H1 (cell line): Measurements from ENCODE around the gene ATP11A. TPM values are rescaled to one million over a fixed set of nuclear protein-coding genes. Genes with fewer than 3 reads are reported as not detected.

Experiments
- CTCF ChIA-PET: fragments of 300-600 bp; sonication (Branson Sonifier 250); formaldehyde crosslinking; loops from one replicate; lab custom pipeline; 2021; ENCODE audit not compliant: partially characterized antibody; lab: Charles Lee
- POLR2A ChIA-PET: fragments of 300-600 bp; sonication (Branson Sonifier 250); formaldehyde crosslinking; loops from one replicate; lab custom pipeline; 2021; ENCODE audit warnings: inconsistent platforms; ENCODE audit not compliant: partially characterized antibody; lab: Charles Lee
- DNase-seq, 2 experiments: peaks; one replicate each; pipeline versions ENCODE4 v3.0.0 to v3.0.0-alpha.2; 2010 to 2022; ENCODE audit warnings: low spot score in 2 of 2, low read depth in 1 of 2, mixed read lengths in 1 of 2
- FAIRE-seq: peaks from 2 replicates; lab custom pipeline; 2011; peaks lifted over from hg19 to GRCh38; lab: Jason Lieb, UNC
- H2AFZ ChIP-seq: 2 replicates; pipeline ENCODE4 v1.8.1; 2012; ENCODE audit warnings: low read length, inconsistent platforms
- H2AK5ac ChIP-seq: 2 replicates; pipeline ENCODE4 v1.6.1; 2013; ENCODE audit warnings: low read depth, low read length
- H2BK120ac ChIP-seq: replicated peaks from 2 replicates; pipeline ENCODE3; 2013; ENCODE audit warnings: low read depth, low read length, inconsistent platforms
- H2BK12ac ChIP-seq: 2 replicates; pipeline ENCODE4 v1.6.1; 2013; ENCODE audit warnings: low read depth, low read length
- H2BK15ac ChIP-seq: 2 replicates; pipeline ENCODE4 v1.6.1; 2013; ENCODE audit warnings: low read length
- H2BK20ac ChIP-seq: 2 replicates; pipeline ENCODE4 v1.6.1; 2013; ENCODE audit warnings: low read length
- H2BK5ac ChIP-seq: 2 replicates; pipeline ENCODE4 v1.6.1; 2013; ENCODE audit warnings: low read depth, low read length
- H3K14ac ChIP-seq: 2 replicates; pipeline ENCODE4 v1.6.1; 2013; ENCODE audit warnings: inconsistent platforms; ENCODE audit not compliant: insufficient read length
- H3K18ac ChIP-seq: 2 replicates; pipeline ENCODE4 v1.6.1; 2013; ENCODE audit warnings: low read length; ENCODE audit errors: extremely low read depth
- H3K23ac ChIP-seq: 2 replicates; pipeline ENCODE4 v1.6.1; 2013; ENCODE audit warnings: inconsistent platforms; ENCODE audit not compliant: insufficient read length
- H3K23me2 ChIP-seq: 2 replicates; pipeline ENCODE4 v1.6.1; 2013; ENCODE audit warnings: low read depth, low read length
- H3K27ac ChIP-seq: 2 replicates; pipeline ENCODE4 v1.6.1; 2011; ENCODE audit warnings: low read depth, low read length, inconsistent platforms
- H3K27me3 ChIP-seq, 4 experiments: replicated peaks in 1 of 4; 1 replicate in 1 of 4; 2 replicates in 3 of 4; pipeline versions ENCODE4 v1.6.1 to v1.8.1; 2011 to 2013; ENCODE audit warnings: low read length in 3 of 4, mild to moderate bottlenecking in 3 of 4, inconsistent platforms in 2 of 4, mixed read lengths in 2 of 4, moderate library complexity in 1 of 4; ENCODE audit not compliant: control insufficient read depth in 3 of 4, insufficient read depth in 3 of 4; ENCODE audit errors: extremely low read depth in 1 of 4
- H3K36me3 ChIP-seq, 4 experiments: 2 replicates each; pipeline versions ENCODE4 v1.6.1 to v1.8.1; 2011 to 2013; ENCODE audit warnings: mild to moderate bottlenecking in 4 of 4, low read length in 3 of 4, moderate library complexity in 2 of 4, control low read depth in 1 of 4, inconsistent platforms in 1 of 4; ENCODE audit not compliant: insufficient read depth in 4 of 4, control insufficient read depth in 2 of 4
- H3K4ac ChIP-seq: replicated peaks from 2 replicates; pipeline ENCODE3; 2013; ENCODE audit warnings: low read length, low read depth, mixed read lengths, inconsistent platforms; ENCODE audit not compliant: insufficient read length
- H3K4me1 ChIP-seq, 4 experiments: replicated peaks in 1 of 4; 1 replicate in 1 of 4; 2 replicates in 3 of 4; pipeline versions ENCODE4 v1.6.1 to v1.8.1; 2011 to 2013; ENCODE audit warnings: low read length in 3 of 4, inconsistent platforms in 2 of 4, mixed read lengths in 1 of 4; ENCODE audit not compliant: insufficient read depth in 4 of 4, control insufficient read depth in 3 of 4
- H3K4me2 ChIP-seq, 2 experiments: 2 replicates each; pipeline versions ENCODE4 v1.6.1 to v1.8.1; 2011 to 2013; ENCODE audit warnings: low read depth in 2 of 2, low read length in 2 of 2, control low read depth in 1 of 2, inconsistent platforms in 1 of 2, mild to moderate bottlenecking in 1 of 2; ENCODE audit not compliant: insufficient read depth in 1 of 2
- H3K4me3 ChIP-seq, 4 experiments: fragments of 200-600, 300-600 bp in 1 of 4; sonication (generic), shearing (Covaris generic), sonication (Bioruptor Twin) in 1 of 4; 2 replicates each; pipeline versions ENCODE4 v1.5.1 to v1.8.1; 2011 to 2016; ENCODE audit warnings: low read length in 4 of 4, low read depth in 3 of 4, control low read depth in 2 of 4, inconsistent platforms in 2 of 4, mild to moderate bottlenecking in 2 of 4, mixed read lengths in 1 of 4, moderate library complexity in 1 of 4; ENCODE audit not compliant: insufficient read depth in 2 of 4; ENCODE audit errors: extremely low read depth in 1 of 4
- H3K56ac ChIP-seq: replicated peaks from 2 replicates; pipeline ENCODE3; 2013; ENCODE audit warnings: low read depth, mild to moderate bottlenecking, mixed read lengths, low read length, inconsistent platforms; ENCODE audit not compliant: insufficient read length
- H3K79me1 ChIP-seq: 2 replicates; pipeline ENCODE4 v1.6.1; 2013; ENCODE audit warnings: low read depth, low read length, control low read depth
- H3K79me2 ChIP-seq, 2 experiments: 2 replicates each; pipeline versions ENCODE4 v1.6.1 to v1.8.1; 2012 to 2013; ENCODE audit warnings: low read length in 2 of 2, mild to moderate bottlenecking in 2 of 2, inconsistent platforms in 1 of 2; ENCODE audit not compliant: insufficient read depth in 2 of 2, control insufficient read depth in 1 of 2
- H3K9ac ChIP-seq, 4 experiments: replicated peaks in 1 of 4; 1 replicate in 1 of 4; 2 replicates in 3 of 4; pipeline versions ENCODE4 v1.6.1 to v1.8.1; 2011 to 2013; ENCODE audit warnings: low read depth in 3 of 4, low read length in 3 of 4, control low read depth in 2 of 4, mild to moderate bottlenecking in 2 of 4, moderate library complexity in 2 of 4, inconsistent platforms in 1 of 4; ENCODE audit errors: extremely low read depth in 1 of 4
- H3K9me3 ChIP-seq, 2 experiments: 2 replicates each; pipeline versions ENCODE4 v1.6.1 to v1.8.1; 2012 to 2013; ENCODE audit warnings: mild to moderate bottlenecking in 2 of 2, moderate library complexity in 2 of 2, control low read depth in 1 of 2, inconsistent platforms in 1 of 2, low read depth in 1 of 2, low read length in 1 of 2, mixed read lengths in 1 of 2; ENCODE audit not compliant: insufficient read depth in 2 of 2
- H4K20me1 ChIP-seq, 2 experiments: replicated peaks in 1 of 2; 2 replicates each; pipeline versions ENCODE3 to v1.8.1; 2011 to 2013; ENCODE audit warnings: inconsistent platforms in 2 of 2, low read length in 2 of 2, mild to moderate bottlenecking in 1 of 2; ENCODE audit not compliant: insufficient read depth in 2 of 2, control insufficient read depth in 1 of 2
- H4K5ac ChIP-seq: 2 replicates; pipeline ENCODE4 v1.6.1; 2013; ENCODE audit warnings: low read length, low read depth, mixed read lengths, inconsistent platforms; ENCODE audit not compliant: insufficient read length
- H4K8ac ChIP-seq: 2 replicates; pipeline ENCODE4 v1.8.0; 2013; ENCODE audit warnings: mild to moderate bottlenecking, moderate library complexity, low read length, inconsistent platforms; ENCODE audit not compliant: insufficient read depth; ENCODE audit errors: extremely low read depth
- H4K91ac ChIP-seq: replicated peaks from 2 replicates; pipeline ENCODE3; 2013; ENCODE audit warnings: low read length, mixed read lengths, inconsistent platforms; ENCODE audit not compliant: insufficient read length
- CBX5 ChIP-seq: fragments of 300-800, 300-1000 bp; sonication (generic); IDR thresholded peaks from 2 replicates; pipeline ENCODE4 v1.7.1; 2016; ENCODE audit warnings: antibody characterized with exemption, low read length, low read depth
- CREB1 ChIP-seq: IDR thresholded peaks from 2 replicates; pipeline ENCODE4 v1.6.1; 2012; ENCODE audit warnings: inconsistent platforms
- EGR1 ChIP-seq: IDR thresholded peaks from 2 replicates; pipeline ENCODE4 v1.6.1; 2011; ENCODE audit warnings: low read depth, low read length, borderline replicate concordance
- HDAC6 ChIP-seq: IDR thresholded peaks from one replicate; pipeline ENCODE4 v1.7.1; 2012; ENCODE audit warnings: low read depth, mild to moderate bottlenecking, inconsistent platforms, low read length, moderate library complexity
- POLR2AphosphoS5 ChIP-seq: IDR thresholded peaks from 2 replicates; pipeline ENCODE4 v1.6.1; 2011; ENCODE audit warnings: low read depth, low read length
- RNF2 ChIP-seq: fragments of 200-900, 300-1000 bp; sonication (generic); IDR thresholded peaks from 2 replicates; pipeline ENCODE4 v1.7.1; 2016; ENCODE audit warnings: borderline replicate concordance, low read depth, mild to moderate bottlenecking, antibody characterized with exemption, low read length; ENCODE audit not compliant: poor library complexity, severe bottlenecking; ENCODE audit errors: missing control alignments
- SAP30 ChIP-seq: fragments of 300-600 bp; sonication (generic); IDR thresholded peaks from 2 replicates; pipeline ENCODE4 v1.7.1; 2012; ENCODE audit warnings: low read length, moderate library complexity, mild to moderate bottlenecking, inconsistent platforms; ENCODE audit not compliant: insufficient read depth, insufficient replicate concordance
- TEAD4 ChIP-seq: IDR thresholded peaks from 2 replicates; pipeline ENCODE4 v1.6.1; 2012; ENCODE audit warnings: low read depth, low read length, inconsistent platforms, mixed read lengths
- WGBS, 2 experiments: shearing (Covaris generic) in 1 of 2; methylation state at CpG; one replicate each; pipeline versions ENCODE4 v1.1.6 to v1.1.7; 2013 to 2015; ENCODE audit warnings: low lambda C conversion rate in 2 of 2, mixed read lengths in 2 of 2, inconsistent platforms in 1 of 2, low coverage in 1 of 2, missing lambda C conversion rate in 1 of 2; ENCODE audit not compliant: insufficient replicate concordance in 2 of 2, insufficient coverage in 1 of 2, insufficient read length in 1 of 2; ENCODE audit errors: extremely low coverage in 1 of 2, missing lambda C conversion rate in 1 of 2; 5-methylcytosine and 5-hydroxymethylcytosine counted together
- polyA plus RNA-seq, 7 experiments: library from polyadenylated mRNA; depleted of rRNA in 3 of 7; stranded (reverse) in 5 of 7; unstranded in 2 of 7; fragments of >200 nt in 5 of 7; fragments of 200-250 nt in 2 of 7; gene quantifications; 1 replicate in 5 of 7; 2 replicates in 1 of 7; 4 replicates in 1 of 7; pipeline versions ENCODE4 v1.2.1 to v1.2.3, GENCODE V29; 2011 to 2013; ENCODE audit warnings: missing spikeins in 2 of 7, mixed read lengths in 2 of 7
- total RNA-seq: library from RNA; stranded (reverse); fragmentation: NEBNext Ultra II Directional; extraction: Animal tissue kit (Norgen Biotek cat#: 25700); gene quantifications from 2 replicates; pipeline ENCODE4 v1.2.1, GENCODE V29; 2021
- TF ChIP-seq, protein P1 (sequence below): IDR thresholded peaks from 2 replicates; pipeline ENCODE4 v1.6.1; 2012; ENCODE audit warnings: inconsistent platforms
- TF ChIP-seq, protein P2 (sequence below): IDR thresholded peaks from 2 replicates; pipeline ENCODE4 v1.6.1; 2011; ENCODE audit warnings: low read length, improper control_type of control experiment

The ATP11A gene
- total and polyA plus RNA-seq, 2 of the 8 experiments (the other 6 are each of a cell fraction or from before 2014, with no cell fraction given): 28.8 to 72.9 TPM

DNA sequence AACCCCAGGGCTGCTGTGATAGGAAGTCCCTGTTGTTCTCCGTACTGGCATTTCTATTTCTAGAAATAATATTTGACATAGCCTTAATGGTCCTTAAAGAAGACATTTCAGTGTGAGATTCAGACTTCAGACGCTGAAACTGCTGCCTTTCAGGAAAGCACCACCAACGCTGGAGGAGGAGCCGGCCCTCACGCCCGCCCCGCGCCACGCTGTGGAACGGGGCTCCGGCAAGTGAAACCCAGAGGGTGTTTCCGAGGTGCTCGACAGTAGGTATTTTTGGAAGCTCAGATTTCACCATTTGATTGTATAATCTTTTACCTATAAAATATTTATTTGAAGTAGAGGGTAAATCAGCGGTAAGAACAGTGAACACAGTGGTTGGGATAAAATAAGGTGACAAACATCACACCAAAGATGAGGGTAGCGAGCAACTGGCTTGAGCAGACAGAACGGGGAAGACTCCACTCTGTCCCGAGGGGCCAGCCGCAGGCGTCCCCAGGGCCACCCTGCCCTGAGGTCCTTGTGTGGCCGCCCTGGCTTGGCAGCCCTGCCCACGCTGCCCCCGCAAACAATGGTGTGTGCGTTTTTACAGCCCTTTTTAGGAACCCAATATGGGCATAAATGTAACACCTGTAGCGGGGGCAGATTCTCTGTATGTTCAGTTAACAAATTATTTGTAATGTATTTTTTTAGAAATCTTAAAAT is 193.6 kb downstream of the ATP11A start:
- POLR2A ChIA-PET: interaction anchor here (0.5 to 1.1 kb wide), 2 partner anchors 9 to 397 kb away, joined by 3 read pairs; no protein-coding TSS in a partner anchor
- FAIRE-seq: no peak
- peaks cover 0 to 11% (median 7%) of the 10 kb centered on the region in 4 experiments; a peak in 5 of 7 replicates for H3K4me1 ChIP-seq
- H3K23ac ChIP-seq: no peak overlapping the region
- no peak overlapping the region for H4K8ac ChIP-seq
- H2AK5ac ChIP-seq: no peak overlapping the region
- H4K91ac ChIP-seq: no peak overlapping the region
- no peak overlapping the region for H2AFZ ChIP-seq
- CTCF ChIA-PET: interaction anchor here (1.2 to 5.6 kb wide), 3 partner anchors 9 to 48 kb away, joined by 5 to 31 read pairs (median 6); no protein-coding TSS in a partner anchor
- no peaks in the 10 kb centered on the region for H3K23me2 ChIP-seq
- DNase-seq: no peak
- no peaks in the 10 kb centered on the region for H3K79me1 ChIP-seq
- no peak overlapping the region for H3K14ac ChIP-seq
- H3K79me2 ChIP-seq: no peaks in the 10 kb centered on the region
- H3K9ac ChIP-seq: no peak overlapping the region
- no peak overlapping the region for H2BK5ac ChIP-seq
- no peak overlapping the region for H3K4me3 ChIP-seq
- no peak overlapping the region for H3K27ac ChIP-seq
- no peak overlapping the region for H3K4ac ChIP-seq
- no peak overlapping the region for H3K4me2 ChIP-seq
- H4K5ac ChIP-seq: no peak overlapping the region
- no peaks in the 10 kb centered on the region for H3K27me3 ChIP-seq
- H2BK15ac ChIP-seq: no peak overlapping the region
- peaks cover 2 to 22% (median 10%) of the 10 kb centered on the region in 4 experiments; a peak in 7 of 8 replicates for H3K36me3 ChIP-seq
- H3K18ac ChIP-seq: no peak overlapping the region
- H3K56ac ChIP-seq: no peak overlapping the region
- no peaks in the 10 kb centered on the region for H3K9me3 ChIP-seq
- H4K20me1 ChIP-seq: peaks cover 0 to 8% of the 10 kb centered on the region in 2 experiments
- H2BK120ac ChIP-seq: no peak overlapping the region
- no peak overlapping the region for H2BK12ac ChIP-seq
- H2BK20ac ChIP-seq: no peak overlapping the region
- WGBS, 2 experiments: 93% methylated on average over 24 of the region's 24 CpGs; no CpG with 5 or more reads in 1 of the 2 experiments
- TF ChIP-seq, protein P1, sequence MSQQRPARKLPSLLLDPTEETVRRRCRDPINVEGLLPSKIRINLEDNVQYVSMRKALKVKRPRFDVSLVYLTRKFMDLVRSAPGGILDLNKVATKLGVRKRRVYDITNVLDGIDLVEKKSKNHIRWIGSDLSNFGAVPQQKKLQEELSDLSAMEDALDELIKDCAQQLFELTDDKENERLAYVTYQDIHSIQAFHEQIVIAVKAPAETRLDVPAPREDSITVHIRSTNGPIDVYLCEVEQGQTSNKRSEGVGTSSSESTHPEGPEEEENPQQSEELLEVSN: no peak
- TF ChIP-seq HDAC6 (no peak), CREB1 (no peak), POLR2AphosphoS5 (no peak), RNF2 (no peak), EGR1 (no peak), CBX5 (no peak), SAP30 (no peak), TEAD4 (no peak)
- TF ChIP-seq, protein P2, sequence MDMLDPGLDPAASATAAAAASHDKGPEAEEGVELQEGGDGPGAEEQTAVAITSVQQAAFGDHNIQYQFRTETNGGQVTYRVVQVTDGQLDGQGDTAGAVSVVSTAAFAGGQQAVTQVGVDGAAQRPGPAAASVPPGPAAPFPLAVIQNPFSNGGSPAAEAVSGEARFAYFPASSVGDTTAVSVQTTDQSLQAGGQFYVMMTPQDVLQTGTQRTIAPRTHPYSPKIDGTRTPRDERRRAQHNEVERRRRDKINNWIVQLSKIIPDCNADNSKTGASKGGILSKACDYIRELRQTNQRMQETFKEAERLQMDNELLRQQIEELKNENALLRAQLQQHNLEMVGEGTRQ: no peak
